Fibroblast of upper back skin (primary cell): ENCODE measurements around the gene CLEC18B.
"Not testable (repeated sequence)": the region's sequence is repeated elsewhere in the genome, so short reads cannot be mapped to it uniquely, and the experiment has no call there.

Experiments
- DNase-seq: peaks from one replicate; pipeline ENCODE4 v3.0.0-alpha.2; 2013

The CLEC18B gene

DNA sequence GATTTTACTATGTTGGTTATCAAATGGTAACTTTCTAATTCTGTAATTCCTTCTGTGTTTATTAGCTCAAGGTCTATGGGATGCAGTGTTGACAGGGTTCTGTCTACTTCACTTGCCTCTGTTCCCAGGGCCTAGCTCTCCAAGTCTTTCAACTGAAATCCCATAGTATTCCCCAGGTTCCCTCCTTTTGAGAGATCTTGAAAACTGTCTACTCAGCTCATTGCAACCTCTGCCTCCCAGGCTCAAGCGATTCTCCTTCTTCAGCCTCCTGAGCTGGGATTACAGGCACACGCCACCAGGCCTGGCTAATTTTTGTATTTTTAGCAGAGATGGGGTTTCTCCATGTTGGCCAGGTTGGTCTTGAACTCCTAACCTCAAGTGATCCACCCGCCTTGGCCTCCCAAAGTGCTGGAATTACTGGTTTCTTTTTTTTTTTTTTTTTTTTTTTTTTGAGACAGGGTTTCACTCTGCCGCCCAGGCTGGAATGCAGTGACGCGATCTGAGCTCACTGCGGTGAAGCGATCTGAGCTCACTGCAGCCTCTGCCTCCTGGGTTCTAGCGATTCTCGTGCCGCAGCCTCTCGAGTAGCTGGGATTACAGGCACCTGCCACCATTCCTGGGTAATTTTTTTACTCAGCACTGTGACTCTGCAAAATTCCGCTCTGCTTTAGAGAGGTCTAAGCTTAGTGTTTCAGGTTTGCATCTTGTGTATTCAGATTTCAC is 22.5 kb upstream of the CLEC18B start:
- not testable (repeated sequence) for DNase-seq

DNA sequence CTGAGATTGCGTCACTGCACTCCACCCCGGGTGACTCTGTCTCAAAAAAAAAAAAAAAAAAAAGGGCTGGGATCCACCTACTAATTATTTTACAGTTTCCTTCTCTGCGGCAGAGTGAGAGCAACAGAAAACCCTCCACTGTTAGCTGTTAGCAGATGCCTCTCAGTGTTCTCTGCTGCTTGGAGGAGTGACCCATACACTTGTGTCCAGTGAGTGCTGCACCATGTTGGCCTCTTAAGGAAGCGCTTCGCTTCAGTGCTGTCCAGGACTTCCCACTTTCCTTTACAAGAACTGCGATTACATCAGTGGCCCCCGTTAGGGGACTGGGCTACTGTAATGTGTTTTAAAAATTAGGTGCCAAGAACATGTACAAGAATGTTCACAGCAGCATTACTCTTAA is 18.4 kb upstream of the CLEC18B start:
- no peak for DNase-seq

DNA sequence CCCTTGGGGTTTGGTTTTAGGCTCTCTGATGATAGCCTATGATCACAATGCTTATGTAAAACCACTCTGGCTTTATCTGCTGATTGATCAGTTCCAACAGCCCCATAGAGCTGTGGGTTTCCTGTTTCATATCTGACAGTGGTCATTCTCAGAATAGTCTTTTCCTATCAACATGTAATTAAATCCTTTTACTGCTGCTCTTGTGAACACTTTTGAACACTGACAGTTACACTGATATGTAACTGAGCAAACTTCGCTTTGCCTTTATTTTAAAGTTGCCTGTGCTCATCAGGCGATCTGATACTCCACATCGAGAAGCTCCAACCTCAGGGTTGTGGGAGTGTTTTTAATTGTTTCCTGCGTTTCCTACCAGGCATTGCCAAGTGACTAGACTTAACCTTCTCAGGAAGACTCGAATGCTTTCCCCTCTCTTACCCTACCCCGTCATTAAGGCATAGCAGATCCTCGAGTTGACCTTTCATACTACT is 17.3 kb upstream of the CLEC18B start:
- no peak for DNase-seq

DNA sequence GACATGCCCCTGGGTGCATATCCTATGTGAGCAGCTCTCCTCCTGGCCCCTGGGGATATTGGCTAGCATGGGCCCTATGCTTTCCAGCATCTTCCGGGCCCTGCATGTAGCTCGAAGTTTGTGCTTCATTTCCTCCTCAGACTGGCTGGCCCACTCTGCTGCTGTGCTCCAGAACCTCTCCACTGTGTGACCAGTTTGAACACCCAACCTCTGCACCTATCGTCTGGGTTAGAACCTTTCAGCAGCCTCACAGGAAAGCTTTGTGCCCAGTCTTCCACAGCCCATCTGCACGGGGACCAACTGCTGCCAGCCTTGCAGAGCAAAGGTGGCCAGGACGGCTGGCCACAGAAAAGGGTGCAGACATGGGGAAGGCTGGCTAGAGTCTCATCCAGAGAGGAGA is 10.2 kb upstream of the CLEC18B start:
- no peak for DNase-seq

DNA sequence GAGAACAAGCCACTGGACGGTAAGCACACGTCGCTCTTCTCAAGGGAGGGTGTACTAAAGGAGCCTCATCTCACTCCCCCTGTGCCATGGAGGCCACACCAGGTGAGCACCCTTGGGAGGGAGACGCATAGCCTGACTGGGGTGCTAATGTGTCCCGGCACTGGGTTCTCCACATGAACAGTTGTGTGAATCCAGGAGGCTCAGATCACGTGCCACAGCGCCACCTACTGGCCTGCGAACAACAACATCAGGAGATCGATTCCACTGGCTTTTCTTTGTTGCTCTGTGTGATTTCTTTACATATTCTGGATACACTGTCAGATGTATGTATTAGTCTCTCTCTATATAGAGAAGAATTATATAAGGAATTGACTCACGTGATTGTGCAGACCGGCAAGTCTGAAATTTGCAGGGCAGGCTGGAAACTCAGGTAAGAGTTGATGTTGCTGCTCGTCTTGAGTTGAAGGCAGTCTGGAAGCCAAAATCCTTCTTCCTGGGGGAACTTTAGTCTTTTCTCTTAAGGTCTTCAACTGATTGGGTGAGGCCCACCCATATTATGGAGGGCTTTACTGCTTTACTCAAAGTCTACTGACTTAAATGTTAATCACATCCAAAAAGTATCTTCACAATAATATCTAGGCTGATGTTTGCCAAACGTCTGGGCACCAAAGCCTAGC is 8.9 kb upstream of the CLEC18B start:
- DNase-seq = peak; percentile 27

DNA sequence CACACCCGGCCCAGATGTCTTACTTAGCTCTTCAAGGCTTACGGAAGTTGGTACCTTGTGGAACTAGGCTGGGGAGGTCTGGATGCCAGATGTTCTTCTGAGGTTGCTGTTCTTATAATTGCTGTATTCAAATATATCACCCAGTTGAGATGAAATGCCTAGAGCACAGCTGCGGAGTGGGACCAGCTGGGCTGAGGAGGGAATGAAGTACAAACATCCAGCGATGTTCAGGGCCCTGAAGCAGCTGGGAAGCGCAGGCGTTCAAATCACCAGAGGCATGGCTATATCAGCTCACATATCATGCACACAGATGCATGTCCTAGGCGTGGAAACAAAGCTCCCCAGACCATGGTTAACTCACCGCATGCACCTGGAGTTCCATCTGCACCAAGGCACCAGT is 7.2 kb upstream of the CLEC18B start:
- DNase-seq = not testable (repeated sequence)

DNA sequence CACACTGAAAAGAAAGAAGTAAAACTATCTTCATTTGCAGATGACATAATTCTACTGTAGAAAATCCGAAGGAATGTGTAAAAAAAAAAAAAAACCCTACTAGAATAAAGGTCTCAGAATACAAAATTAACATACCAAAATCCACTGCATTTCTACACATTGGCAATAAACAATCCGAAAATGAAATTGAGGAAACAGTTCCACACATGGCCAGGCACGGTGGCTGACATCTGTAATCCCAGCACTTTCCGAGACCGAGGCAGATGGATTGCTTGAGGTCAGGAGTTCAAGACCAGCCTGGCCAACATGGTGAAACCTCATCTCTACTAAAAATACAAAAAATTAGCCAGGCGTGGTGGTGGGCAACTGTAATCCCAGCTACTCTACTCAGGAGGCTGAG is 4.5 kb upstream of the CLEC18B start:
- not testable (repeated sequence) for DNase-seq

DNA sequence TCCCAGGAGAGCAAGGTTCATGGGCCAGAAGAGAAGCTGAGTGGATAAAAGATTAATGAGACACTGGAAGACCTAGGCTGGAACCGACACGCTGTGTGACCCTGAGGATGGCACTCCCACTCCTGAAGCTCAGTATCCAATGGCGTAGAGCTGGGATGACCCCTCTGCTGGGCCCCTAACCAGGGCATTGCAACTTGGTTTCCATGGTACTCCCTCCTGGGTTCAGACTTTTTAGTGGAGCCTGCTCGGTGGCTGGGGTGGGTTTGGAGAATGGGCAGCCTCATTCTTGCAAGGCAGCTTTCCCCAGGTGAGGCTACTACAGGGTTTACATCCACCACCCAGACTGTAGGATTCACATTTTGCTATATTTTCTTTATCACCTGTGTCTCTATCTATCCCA is 2.4 kb upstream of the CLEC18B start:
- not testable (repeated sequence) for DNase-seq

DNA sequence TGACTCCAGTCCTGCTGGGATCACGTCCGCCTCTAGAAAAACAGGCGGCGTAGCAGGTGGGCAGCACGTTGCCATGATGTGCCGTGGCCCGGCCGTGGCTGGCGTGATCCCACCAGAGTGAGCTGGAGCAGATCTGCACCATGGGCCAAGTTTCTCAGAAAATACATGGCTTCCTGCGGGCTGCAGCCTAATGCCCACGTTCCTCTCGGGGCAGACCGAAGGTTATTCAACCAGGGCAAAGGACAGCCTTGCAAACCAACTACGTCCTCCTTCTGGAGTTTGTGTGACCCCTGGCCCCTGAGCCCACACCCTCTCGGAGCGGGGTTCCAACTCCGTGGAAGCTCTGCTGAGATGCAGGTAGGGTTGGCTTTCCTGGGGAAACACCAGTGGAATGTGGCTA is 808 bp upstream of the CLEC18B start:
- not testable (repeated sequence) for DNase-seq

DNA sequence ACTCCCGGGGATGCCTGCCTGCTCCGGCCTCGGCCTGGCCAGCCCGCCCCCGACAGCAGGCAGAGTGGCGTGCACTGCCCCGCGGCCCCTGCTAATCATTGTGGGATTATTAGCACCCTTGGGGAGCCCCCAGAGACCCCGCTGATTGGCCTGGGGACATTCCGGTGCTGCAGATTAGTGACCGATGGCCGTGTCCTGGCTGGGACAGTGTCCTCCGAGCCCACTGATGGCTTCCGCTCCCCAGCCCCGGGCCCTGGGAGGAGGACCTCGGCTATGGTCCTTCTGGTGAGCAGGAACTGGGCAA is 156 bp upstream of the CLEC18B start:
- not testable (repeated sequence) for DNase-seq

DNA sequence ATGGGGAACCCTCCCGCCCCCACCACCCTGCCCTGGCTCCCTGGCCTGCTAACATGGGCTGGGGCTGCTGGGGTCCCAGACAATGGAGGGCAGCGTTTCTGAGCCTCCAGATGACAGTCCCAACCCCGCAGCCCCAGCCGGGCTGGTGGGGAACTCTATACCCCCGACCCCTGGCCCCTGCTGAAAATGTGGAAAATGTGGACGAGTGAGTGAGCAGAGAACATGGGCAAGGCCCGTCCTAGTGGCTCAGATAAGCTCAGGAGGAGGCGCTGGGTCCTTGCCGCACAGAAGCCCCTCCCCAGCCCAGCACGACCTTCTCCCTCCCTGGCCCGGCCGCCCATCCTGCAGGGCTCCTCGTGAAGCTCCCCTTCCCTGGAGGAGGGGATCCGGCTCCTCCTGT is 1.5 kb downstream of the CLEC18B start:
- not testable (repeated sequence) for DNase-seq

DNA sequence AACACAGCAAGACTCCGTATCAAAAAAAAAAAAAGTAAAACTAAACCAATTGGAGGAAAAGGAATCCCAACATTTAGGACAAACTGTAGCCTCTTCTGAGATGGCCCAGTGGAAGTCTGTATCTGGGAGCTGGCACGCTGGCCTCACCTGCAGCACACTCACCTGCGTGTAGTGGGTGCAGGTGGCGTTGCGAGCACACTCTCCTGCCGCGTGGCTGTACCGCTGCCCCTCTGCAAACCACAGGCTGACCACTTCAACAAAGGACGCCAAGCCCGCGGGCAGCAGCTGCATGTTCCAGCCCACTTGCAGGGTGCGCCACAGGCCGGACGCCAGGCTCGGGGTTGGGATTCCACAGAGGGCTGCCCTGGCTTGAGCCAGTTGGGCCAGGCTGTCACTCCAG is 3.4 kb downstream of the CLEC18B start:
- DNase-seq = not testable (repeated sequence)

DNA sequence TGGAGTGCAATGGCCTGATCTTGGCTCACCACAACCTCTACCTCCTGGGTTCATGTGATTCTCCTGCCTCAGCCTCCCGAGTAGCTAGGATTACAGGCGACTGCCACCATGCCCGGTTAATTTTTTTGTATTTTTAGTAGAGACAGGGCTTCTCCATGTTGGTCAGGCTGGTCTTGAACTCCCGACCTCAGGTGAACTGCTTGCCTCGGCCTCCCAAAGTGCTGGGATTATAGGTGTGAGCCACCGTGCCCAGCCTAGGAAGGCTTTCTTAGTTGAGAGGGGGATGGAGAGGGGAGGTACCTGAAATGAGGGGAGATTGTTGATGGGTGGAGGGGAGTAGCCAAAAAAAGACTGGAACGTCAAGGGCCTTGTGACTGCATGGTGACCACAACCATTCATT is 7.4 kb downstream of the CLEC18B start:
- DNase-seq = not testable (repeated sequence)

DNA sequence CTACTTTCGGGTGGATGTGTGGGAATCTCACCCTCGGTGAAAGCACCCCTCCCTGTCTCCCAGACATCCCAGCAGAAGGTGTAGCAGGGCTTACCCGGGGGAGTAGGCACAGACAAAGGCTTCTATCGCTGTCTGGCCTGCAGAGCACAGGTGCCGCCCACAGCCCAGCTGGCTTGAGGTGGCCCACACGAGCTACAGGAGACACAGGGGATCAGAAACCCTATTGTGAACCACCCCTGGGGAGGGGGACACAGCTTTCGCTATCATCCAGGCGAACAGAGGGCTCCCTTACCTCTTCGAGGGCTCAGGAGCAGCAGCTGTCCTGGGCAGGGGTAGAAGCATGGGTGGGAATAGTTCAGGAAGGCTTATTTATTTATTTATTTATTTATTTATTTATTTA is 7.8 kb downstream of the CLEC18B start:
- not testable (repeated sequence) for DNase-seq

DNA sequence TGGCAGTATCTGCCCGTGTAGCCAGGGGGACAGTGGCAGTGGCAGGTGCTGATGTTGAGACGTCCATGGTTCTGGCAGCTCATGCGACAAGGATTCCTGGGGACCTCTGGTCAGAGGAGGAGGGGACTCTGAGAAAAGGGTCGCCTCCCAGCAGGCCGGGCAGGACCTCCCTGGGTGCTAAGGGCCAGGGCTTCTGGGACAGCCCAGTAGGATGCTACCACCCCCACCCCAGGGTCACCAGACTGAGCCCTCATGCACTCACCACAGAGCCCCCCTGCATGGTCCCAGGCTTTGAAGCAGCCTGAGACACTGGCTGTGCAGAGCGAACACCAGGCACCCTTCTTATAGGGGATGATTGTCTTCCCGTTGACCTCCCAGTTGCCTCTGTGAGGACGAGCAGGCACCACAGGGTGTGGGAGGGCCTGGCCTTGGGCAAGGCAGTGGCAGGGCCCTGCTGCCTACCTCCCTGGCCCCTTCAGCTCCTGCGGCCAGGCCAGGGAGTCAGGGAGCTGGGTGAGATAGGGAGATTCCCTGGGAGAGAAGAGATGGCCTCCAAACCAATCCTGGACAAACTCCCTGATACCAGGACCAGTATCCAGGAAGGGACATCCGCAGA is 8.4 kb downstream of the CLEC18B start:
- not testable (repeated sequence) for DNase-seq

DNA sequence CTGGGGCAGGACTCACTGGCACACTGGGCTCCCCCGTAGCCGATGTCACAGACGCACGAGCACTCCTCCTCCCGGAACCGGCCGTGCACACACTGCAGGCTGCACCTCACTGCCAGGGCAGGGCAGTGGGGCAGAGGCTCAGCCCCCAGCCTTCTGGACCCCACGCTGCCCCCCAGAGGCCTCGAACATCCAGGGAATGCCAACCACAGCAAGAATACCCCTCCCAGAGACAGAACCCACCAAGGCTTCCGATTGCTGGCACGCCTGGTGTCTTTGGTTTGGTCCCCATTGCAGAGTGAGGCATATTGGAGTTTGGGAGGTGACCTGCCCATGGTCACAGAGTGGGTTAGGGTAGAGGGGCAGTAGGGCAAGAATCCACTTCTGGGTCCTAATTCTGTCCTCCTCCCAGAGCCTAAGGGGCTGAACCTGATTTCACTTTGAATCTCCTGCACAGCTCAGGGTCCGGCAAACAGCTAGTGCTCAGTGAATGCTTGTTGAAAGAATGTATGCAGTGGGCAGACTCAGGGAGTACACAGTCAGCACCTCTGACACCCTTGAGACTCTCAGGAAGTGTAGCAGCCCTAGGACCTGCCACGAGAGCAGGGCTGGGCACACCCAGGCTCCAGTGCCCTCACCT is 9.0 kb downstream of the CLEC18B start:
- DNase-seq = not testable (repeated sequence)

DNA sequence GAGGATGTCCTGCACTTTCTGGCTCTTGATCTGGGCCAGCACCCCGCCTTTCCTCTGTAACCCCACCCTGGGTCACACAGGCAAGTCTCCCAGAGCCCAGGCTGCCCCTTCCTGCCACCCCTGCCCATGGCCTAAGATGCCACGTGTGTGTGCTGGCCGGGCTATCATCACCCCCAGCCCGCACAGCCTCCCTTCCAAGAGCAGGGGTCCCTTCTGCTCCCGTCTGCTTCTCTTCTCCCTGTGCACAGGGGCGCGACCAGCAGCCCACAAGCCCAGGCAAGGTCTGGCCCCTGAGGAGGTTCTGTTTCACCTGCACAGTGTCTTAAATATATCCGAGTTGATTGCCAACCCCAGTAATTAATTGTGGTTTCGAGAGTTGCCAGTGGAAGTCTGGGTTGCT is 10.3 kb downstream of the CLEC18B start:
- DNase-seq = not testable (repeated sequence)

DNA sequence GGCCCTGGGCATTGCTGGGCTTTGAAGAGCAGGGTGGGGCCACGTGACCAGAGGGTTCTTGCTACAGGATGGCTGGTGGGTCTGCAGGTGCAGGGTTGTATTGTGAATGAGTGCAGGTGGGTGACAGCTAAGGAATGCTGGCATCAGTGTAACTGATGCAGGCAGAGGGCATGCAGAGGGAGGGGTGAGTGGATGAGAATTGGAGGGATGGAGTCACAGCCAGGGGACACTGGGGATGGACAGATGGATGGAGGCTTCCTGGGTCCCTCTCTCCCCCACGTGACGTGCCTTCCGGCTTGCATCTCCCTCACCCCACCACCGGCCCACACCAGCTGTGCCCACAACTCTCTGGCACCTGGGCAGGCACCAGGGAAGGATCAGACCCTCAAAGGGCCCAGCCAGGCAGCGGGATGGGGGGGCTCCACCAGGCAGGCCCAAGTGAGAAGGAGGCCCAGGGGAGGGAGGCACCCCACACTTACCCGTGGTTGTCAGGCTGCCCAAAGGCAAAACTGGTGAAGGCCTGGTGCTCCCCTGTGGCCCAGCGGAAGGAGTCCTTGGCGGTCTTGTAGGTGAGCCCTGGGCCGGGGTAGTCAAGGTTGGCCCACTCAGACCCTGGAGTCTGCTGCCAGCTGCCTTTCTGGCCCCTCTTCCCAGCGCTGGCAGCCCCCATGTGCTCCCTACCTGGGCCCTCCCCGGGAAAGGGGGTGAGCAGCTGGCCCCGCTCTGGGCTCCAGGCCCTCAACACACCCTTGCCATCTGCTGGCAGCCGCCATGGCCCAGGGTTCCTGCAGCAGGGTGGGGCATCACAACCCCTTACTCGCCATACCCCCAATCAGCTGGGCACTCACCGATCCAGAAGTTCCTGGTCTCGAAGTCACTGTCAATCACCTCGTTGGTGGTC is 11.0 kb downstream of the CLEC18B start:
- DNase-seq = not testable (repeated sequence)

DNA sequence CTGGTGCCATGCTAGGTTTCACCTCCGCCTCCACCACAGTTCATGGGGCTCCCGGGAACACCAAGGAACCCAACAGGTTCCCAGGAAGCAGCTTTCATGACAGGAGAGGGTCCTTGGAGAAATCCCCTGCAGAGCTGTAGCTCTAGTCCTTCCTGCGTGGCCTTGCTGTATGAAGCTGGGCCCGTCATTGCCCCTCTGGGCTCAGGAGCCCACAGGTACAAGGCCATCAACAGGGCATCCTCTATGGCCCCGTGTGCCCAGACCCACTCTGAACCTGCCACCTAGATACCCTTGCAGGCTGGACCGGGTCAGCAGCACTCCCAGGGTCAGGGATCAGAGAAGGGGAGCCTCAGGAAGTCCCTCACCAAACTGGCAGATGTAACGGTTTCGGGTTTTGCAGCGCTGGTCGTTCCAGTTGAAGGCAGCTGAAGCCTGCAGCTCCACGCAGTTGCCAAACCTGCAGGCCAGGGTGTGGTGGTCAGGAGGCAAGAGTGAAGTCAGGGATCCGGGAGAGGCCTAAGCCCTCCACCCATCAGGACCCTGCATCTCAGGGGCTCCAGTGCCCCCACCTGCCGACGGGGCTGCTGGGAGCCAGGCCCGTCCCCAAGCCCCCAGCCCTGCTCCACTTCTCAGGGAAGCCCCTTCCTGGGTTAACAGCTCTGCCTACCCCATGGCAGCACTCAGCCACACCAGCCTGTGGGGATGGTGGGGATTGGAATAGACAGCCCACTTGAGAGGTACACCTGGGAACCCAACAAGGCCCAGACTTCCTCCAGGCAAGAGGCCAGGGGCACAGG is 11.9 kb downstream of the CLEC18B start:
- not testable (repeated sequence) for DNase-seq

DNA sequence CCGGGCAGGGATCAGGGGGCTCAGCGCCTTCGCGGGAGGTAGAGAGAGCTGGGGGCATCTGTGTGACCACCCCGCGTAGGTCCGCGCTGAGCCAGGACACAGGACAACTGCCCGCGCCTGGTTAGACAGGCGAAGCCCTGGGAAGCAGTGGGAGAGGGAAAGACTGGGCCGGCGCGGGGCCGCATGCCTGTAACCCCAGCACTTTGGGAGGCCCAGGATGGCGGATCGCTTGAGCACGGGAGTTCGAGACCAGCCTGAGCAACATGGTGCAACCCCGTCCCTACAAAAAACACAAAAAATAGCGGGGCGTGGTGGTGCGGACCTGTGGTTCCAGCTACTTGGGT is 13.9 kb downstream of the CLEC18B start:
- DNase-seq = not testable (repeated sequence)

DNA sequence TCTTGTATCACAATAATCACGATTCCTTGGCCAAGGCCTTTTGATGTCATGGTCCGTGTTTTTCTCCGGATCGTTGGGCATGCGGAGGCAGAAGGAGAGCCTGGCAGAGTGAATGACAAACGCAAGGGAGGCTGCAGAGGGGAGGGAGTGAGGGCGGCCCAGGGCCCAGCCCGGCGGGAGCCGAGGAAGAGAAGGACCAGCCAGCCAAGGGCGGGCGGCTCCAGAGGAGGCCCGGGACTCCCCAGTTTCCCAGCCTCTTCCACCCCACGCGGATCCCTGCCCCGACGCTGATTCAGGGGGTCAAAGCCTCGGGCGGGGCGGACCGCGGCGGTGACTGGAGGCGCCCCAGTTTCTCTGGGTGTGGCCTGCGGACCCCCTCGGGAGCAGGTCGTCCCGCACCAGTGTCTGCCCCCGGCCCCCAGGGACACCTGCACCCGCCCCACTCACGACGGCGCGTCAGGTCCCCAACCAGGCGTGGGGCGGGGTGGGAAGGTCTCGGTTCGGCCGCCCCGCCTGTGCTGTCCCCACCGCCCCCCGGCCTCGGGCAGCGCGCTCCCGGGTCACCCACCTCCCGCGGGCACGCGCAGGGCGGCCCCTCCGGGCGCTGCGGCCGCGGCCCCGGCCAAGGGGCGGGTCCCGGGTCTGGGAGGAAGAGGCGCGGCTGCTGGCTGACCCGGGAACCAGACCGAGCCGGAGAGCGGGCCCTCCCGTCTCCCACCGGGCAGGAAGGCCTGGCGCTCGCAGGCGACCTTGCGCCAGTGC is 14.5 kb downstream of the CLEC18B start:
- DNase-seq = not testable (repeated sequence)
